ENCODE results near the gene SAMM50.

The SAMM50 gene

DNA sequence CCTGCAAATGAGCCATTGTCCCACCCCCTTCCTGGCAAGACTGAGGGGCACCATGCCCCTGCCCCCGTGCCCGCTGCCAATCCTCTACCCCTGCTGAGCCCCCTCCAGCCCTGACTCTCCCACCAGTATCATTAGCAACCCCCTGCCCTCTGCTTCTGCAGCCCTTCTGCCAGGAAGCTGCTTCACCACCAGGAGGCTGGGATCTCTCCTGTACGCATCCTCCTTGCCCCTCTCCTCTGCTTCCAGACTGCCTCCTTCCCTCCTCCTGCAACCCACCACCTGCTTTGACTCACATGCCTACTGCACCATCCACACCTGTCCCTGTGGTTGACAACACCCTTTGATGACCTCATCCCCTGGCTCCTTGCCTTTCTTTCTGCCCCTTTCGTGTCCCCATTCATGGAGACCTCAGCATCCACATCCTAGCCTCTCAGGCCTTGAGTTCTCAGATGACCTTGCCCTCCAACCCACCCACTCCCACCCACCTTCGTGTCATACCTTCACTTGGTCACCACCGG lies 45.0 kb upstream of the SAMM50 start:
- TF ChIP-seq EZH2phosphoT487 (IDR thresholded peaks at IDR 0.05; ENCODE audit: low read length) (no peak), EZH2 (optimal IDR thresholded peaks at IDR 0.05; ENCODE audit: low read depth, low read length) (no peak)
- TF ChIP-seq, protein P1, sequence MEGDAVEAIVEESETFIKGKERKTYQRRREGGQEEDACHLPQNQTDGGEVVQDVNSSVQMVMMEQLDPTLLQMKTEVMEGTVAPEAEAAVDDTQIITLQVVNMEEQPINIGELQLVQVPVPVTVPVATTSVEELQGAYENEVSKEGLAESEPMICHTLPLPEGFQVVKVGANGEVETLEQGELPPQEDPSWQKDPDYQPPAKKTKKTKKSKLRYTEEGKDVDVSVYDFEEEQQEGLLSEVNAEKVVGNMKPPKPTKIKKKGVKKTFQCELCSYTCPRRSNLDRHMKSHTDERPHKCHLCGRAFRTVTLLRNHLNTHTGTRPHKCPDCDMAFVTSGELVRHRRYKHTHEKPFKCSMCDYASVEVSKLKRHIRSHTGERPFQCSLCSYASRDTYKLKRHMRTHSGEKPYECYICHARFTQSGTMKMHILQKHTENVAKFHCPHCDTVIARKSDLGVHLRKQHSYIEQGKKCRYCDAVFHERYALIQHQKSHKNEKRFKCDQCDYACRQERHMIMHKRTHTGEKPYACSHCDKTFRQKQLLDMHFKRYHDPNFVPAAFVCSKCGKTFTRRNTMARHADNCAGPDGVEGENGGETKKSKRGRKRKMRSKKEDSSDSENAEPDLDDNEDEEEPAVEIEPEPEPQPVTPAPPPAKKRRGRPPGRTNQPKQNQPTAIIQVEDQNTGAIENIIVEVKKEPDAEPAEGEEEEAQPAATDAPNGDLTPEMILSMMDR (IDR thresholded peaks at IDR 0.05; ENCODE audit: low read length), result no peak
- no peaks in the 10 kb centered on the region for H3K79me2 ChIP-seq (ENCODE audit: low read length)
- H3K36me3 ChIP-seq (replicated peaks; ENCODE audit: insufficient read depth, low read length), result no peaks in the 10 kb centered on the region
- H3K9ac ChIP-seq (ENCODE audit: low read length), result no peak overlapping the region
- no peak overlapping the region for H3K27ac ChIP-seq (ENCODE audit: low read length)
- H2AFZ ChIP-seq (ENCODE audit: low read length), result no peak overlapping the region
- peaks cover 3% of the 10 kb centered on the region; the same call in 1 of the 2 replicates for H4K20me1 ChIP-seq (ENCODE audit: insufficient read depth, low read length)
- no peak overlapping the region for H3K4me2 ChIP-seq (ENCODE audit: low read depth, low read length)
- DNase-seq, result no peak
- no peaks in the 10 kb centered on the region for H3K9me2 ChIP-seq (replicated peaks; ENCODE audit: insufficient read depth, low read length)
- H3K9me3 ChIP-seq (replicated peaks; ENCODE audit: insufficient read depth, low read length), result no peaks in the 10 kb centered on the region
- peaks cover 66% of the 10 kb centered on the region for H3K27me3 ChIP-seq (replicated peaks; ENCODE audit: insufficient read depth, low read length)
- no peaks in the 10 kb centered on the region for H3K4me1 ChIP-seq (ENCODE audit: low read length)
- no peaks in the 10 kb centered on the region for H3F3A ChIP-seq (ENCODE audit: insufficient read depth, low read length)
- H3K4me3 ChIP-seq (ENCODE audit: low read length), result no peak overlapping the region

DNA sequence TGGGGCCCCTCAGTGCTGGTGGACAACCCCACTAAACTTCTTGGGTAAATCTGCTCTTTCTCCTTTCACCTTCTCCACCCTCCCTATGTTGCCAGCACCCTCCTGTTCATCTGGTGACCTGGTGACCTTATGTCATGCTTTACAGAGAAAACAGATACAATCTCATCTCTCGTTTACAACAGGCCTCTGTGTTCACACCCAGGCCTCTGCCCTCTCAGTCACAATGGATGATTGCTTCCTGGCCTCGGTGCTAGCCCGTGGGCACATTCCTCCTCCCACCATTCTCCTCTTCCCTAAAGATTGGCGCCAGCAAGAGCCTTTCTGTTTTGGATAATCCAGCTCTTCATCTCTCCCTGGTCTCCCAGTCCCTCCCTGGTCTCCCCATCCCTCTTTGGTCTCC lies 43.9 kb upstream of the SAMM50 start:
- Histone ChIP-seq H4K20me1 (ENCODE audit: insufficient read depth, low read length) (peaks cover 3% of the 10 kb centered on the region; the same call in 1 of the 2 replicates), H3K79me2 (ENCODE audit: low read length) (no peaks in the 10 kb centered on the region), H3K27me3 (replicated peaks; ENCODE audit: insufficient read depth, low read length) (peaks cover 65% of the 10 kb centered on the region), H3K36me3 (replicated peaks; ENCODE audit: insufficient read depth, low read length) (no peaks in the 10 kb centered on the region), H3K27ac (ENCODE audit: low read length) (no peak overlapping the region), H3K9ac (ENCODE audit: low read length) (no peak overlapping the region), H3K4me3 (ENCODE audit: low read length) (no peak overlapping the region), H3K4me2 (ENCODE audit: low read depth, low read length) (no peak overlapping the region), H3K4me1 (ENCODE audit: low read length) (no peaks in the 10 kb centered on the region), H3K9me3 (replicated peaks; ENCODE audit: insufficient read depth, low read length) (no peaks in the 10 kb centered on the region), H3K9me2 (replicated peaks; ENCODE audit: insufficient read depth, low read length) (no peaks in the 10 kb centered on the region), H2AFZ (ENCODE audit: low read length) (no peak overlapping the region), H3F3A (ENCODE audit: insufficient read depth, low read length) (no peaks in the 10 kb centered on the region)
- DNase-seq, result no peak
- TF ChIP-seq EZH2phosphoT487 (IDR thresholded peaks at IDR 0.05; ENCODE audit: low read length) (no peak), EZH2 (optimal IDR thresholded peaks at IDR 0.05; ENCODE audit: low read depth, low read length) (no peak)
- TF ChIP-seq, protein P1 (IDR thresholded peaks at IDR 0.05; ENCODE audit: low read length), result no peak

DNA sequence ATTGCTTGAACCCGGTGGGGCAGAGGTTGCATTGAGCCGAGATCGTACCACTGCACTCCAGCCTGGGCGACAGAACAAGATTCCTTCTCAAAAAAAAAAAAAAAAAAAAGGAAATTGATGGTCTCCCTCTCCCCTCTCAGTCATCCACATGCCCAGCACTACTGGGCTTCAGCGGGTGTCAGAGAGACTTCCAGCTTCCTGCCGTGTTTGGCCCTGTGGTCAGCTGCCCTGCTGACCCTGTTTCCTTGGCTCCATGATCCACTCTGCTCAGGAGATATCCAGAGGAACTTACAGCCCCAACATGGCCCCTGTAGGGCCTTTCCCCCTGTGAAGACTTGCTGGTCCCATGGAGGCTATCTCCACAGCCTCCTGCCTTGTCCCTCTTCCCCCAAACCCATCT lies 37.7 kb upstream of the SAMM50 start:
- no peaks in the 10 kb centered on the region for H3K4me1 ChIP-seq (ENCODE audit: low read length)
- H3K9ac ChIP-seq (ENCODE audit: low read length), result no peak overlapping the region
- no peak overlapping the region for H3K4me3 ChIP-seq (ENCODE audit: low read length)
- no peaks in the 10 kb centered on the region for H3K9me2 ChIP-seq (replicated peaks; ENCODE audit: insufficient read depth, low read length)
- no peaks in the 10 kb centered on the region for H3K9me3 ChIP-seq (replicated peaks; ENCODE audit: insufficient read depth, low read length)
- no peak overlapping the region for H3K4me2 ChIP-seq (ENCODE audit: low read depth, low read length)
- TF ChIP-seq EZH2 (optimal IDR thresholded peaks at IDR 0.05; ENCODE audit: low read depth, low read length), result no peak
- TF ChIP-seq EZH2phosphoT487 (IDR thresholded peaks at IDR 0.05; ENCODE audit: low read length), result no peak
- TF ChIP-seq, protein P1 (IDR thresholded peaks at IDR 0.05; ENCODE audit: low read length), result no peak
- no peaks in the 10 kb centered on the region for H3K79me2 ChIP-seq (ENCODE audit: low read length)
- H3K27ac ChIP-seq (ENCODE audit: low read length), result no peak overlapping the region
- peaks cover 75% of the 10 kb centered on the region for H3K27me3 ChIP-seq (replicated peaks; ENCODE audit: insufficient read depth, low read length)
- no peak for DNase-seq
- no peaks in the 10 kb centered on the region for H3F3A ChIP-seq (ENCODE audit: insufficient read depth, low read length)
- no peak overlapping the region for H2AFZ ChIP-seq (ENCODE audit: low read length)
- no peaks in the 10 kb centered on the region for H3K36me3 ChIP-seq (replicated peaks; ENCODE audit: insufficient read depth, low read length)
- no peaks in the 10 kb centered on the region for H4K20me1 ChIP-seq (ENCODE audit: insufficient read depth, low read length)
